GM20000 (cell line): ENCODE results near the gene SLITRK2.
A peak's percentile ranks its signal among the peaks of the same experiment; 100 is the strongest.

Experiments used
- DNase-seq: peaks from one replicate; pipeline ENCODE4 v3.0.0; 2012; ENCODE audit warnings: low spot score
- CTCF ChIP-seq: IDR thresholded peaks from 2 replicates; pipeline ENCODE4 v1.5.1; 2012; ENCODE audit warnings: mild to moderate bottlenecking, control low read depth; ENCODE audit errors: extremely low read depth, missing control alignments

Gene SLITRK2

GRCh38 chrX:145818186-145819113, 821 bp downstream of the SLITRK2 start:
- DNase-seq: no peak
- no peak for TF ChIP-seq CTCF

- no peak for TF ChIP-seq CTCF
These were observed 3.2 kb downstream of the SLITRK2 start for GRCh38 chrX:145820825-145821224.

GRCh38 chrX:145821291-145821897, 3.8 kb downstream of the SLITRK2 start:
- TF ChIP-seq CTCF: no peak
- no peak for DNase-seq

More at GRCh38 chrX:145820825-145821224, 3.2 kb downstream of the SLITRK2 start:
- no peak for DNase-seq

- DNase-seq: no peak
- TF ChIP-seq CTCF: no peak
These were observed 4.4 kb downstream of the SLITRK2 start for GRCh38 chrX:145821898-145822571.

GRCh38 chrX:145823132-145823531, 5.5 kb downstream of the SLITRK2 start:
- TF ChIP-seq CTCF: no peak
- no peak for DNase-seq

GRCh38 chrX:145825896-145826295, 8.3 kb downstream of the SLITRK2 start:
- no peak for DNase-seq
- peak; percentile 3 for TF ChIP-seq CTCF

- no peak for TF ChIP-seq CTCF
- DNase-seq: no peak
These were observed 8.8 kb downstream of the SLITRK2 start for GRCh38 chrX:145826466-145826865.
